Activated B cell treated with CpG ODN at 0.5 μM for 24 hours (primary cell): Measurements from ENCODE around the gene KIF1C. TPM values are rescaled to one million over a fixed set of nuclear protein-coding genes. Genes with fewer than 3 reads are reported as not detected.

Experiments
- ATAC-seq: fragments of 200-7000 bp; cut with Tn5 transposase; one replicate; pipeline ENCODE4 v1.10.0; 2021; ENCODE audit warnings: low read depth, mild to moderate bottlenecking, moderate library complexity
- CTCF ChIA-PET: fragments of 350-600 bp; sonication (Branson Sonifier 250); formaldehyde crosslinking; loops from one replicate; lab custom pipeline; 2021; ENCODE audit warnings: antibody characterized with exemption; lab: Charles Lee
- POLR2A ChIA-PET: fragments of 350-600 bp; sonication (Branson Sonifier 250); formaldehyde crosslinking; loops from one replicate; lab custom pipeline; 2021; ENCODE audit warnings: antibody characterized with exemption; lab: Charles Lee
- DNase-seq: peaks from one replicate; pipeline ENCODE4 v3.0.0; 2022
- H3K27ac Mint-ChIP-seq: one replicate; pipeline ENCODE4 v1.8.0; 2020; ENCODE audit warnings: mixed read lengths
- H3K27me3 Mint-ChIP-seq: one replicate; pipeline ENCODE4 v1.8.0; 2021; ENCODE audit warnings: mixed read lengths
- H3K36me3 Mint-ChIP-seq: one replicate; pipeline ENCODE4 v1.8.0; 2021; ENCODE audit warnings: low read depth, mixed read lengths
- H3K4me1 Mint-ChIP-seq: one replicate; pipeline ENCODE4 v1.8.0; 2021; ENCODE audit warnings: mixed read lengths
- H3K4me3 Mint-ChIP-seq: one replicate; pipeline ENCODE4 v1.8.0; 2020; ENCODE audit warnings: mild to moderate bottlenecking, mixed read lengths
- H3K9me3 Mint-ChIP-seq: one replicate; pipeline ENCODE4 v1.8.0; 2020; ENCODE audit warnings: mixed read lengths
- CTCF ChIP-seq: fragments of 200-600 bp; IDR thresholded peaks from one replicate; pipeline ENCODE4 v1.8.0; 2022; ENCODE audit warnings: antibody characterized with exemption, mild to moderate bottlenecking
- intact Hi-C: fragments of 100-400 bp; cut with micrococcal nuclease; formaldehyde crosslinking; loops from one replicate; pipeline ENCODE4 v1.15.1; 2024
- total RNA-seq: library from RNA; stranded (reverse); gene quantifications from 2 replicates; pipeline ENCODE4 v1.2.3, GENCODE V29; 2022

The KIF1C gene
- total RNA-seq, 1 donor from 2014 or later = 62.6 TPM

GRCh38 chr17:4950075-4950745, 47.5 kb upstream of the KIF1C start:
- intact Hi-C loops = no loop called here
- peaks cover 25% of the 10 kb centered on the region for H3K36me3 Mint-ChIP-seq
- no peak for TF ChIP-seq CTCF
- ChIA-PET POLR2A (interaction anchor here (0.6 to 12.1 kb wide), 9 partner anchors 8 to 264 kb away, joined by 3 to 391 read pairs (median 4); partner anchors contain the start of genes CAMTA2, INCA1, KIF1C and RNF167), CTCF (interaction anchor here (2.0 kb wide), 1 partner anchor 37 kb away, joined by 6 read pairs; the partner anchor contains the start of gene CAMTA2)
- DNase-seq (no peak), ATAC-seq (peak; percentile 8)
- no peaks in the 10 kb centered on the region for H3K9me3 Mint-ChIP-seq
- H3K27me3 Mint-ChIP-seq = peaks cover 2% of the 10 kb centered on the region
- H3K4me3 Mint-ChIP-seq = peak overlapping the region; percentile 81
- H3K4me1 Mint-ChIP-seq = peaks cover 31% of the 10 kb centered on the region
- H3K27ac Mint-ChIP-seq = peak overlapping the region; percentile 86

- Mint-ChIP-seq H3K4me3 (peak within 1 kb of the TSS; percentile 81), H3K36me3 (peaks cover 20% of the 10 kb centered on the region), H3K27ac (peak within 1 kb of the TSS; percentile 86), H3K4me1 (peaks cover 26% of the 10 kb centered on the region), H3K9me3 (no peaks in the 10 kb centered on the region), H3K27me3 (peaks cover 2% of the 10 kb centered on the region)
- ChIA-PET CTCF (interaction anchor here (2.0 kb wide), 1 partner anchor 37 kb away, joined by 6 read pairs; the partner anchor contains the start of gene CAMTA2), POLR2A (interaction anchor here (0.7 to 12.1 kb wide), 7 partner anchors 9 to 127 kb away, joined by 3 to 391 read pairs (median 4); partner anchors contain the start of genes CAMTA2, INCA1, KIF1C and RNF167)
- intact Hi-C loops = no loop called here
- DNase-seq = no peak
- no peak for TF ChIP-seq CTCF
- ATAC-seq = no peak
These were observed 47.0 kb upstream of the KIF1C start, which contains the start of gene ENO3 for GRCh38 chr17:4950746-4951204. ENO3 (plus strand) TSS chr17:4951119; CDS start chr17:4951830, 711 bp downstream.

- intact Hi-C loops = no loop called here
- H3K27ac Mint-ChIP-seq = peak overlapping the region; percentile 86
- ChIA-PET POLR2A (interaction anchor here (0.5 to 12.1 kb wide), 4 partner anchors 9 to 19 kb away, joined by 3 to 391 read pairs (median 55); partner anchors contain the start of genes GP1BA, RNF167, SLC25A11 and SPAG7), CTCF (interaction anchor here (1.0 to 2.0 kb wide), 4 partner anchors 29 to 385 kb away, joined by 3 to 6 read pairs (median 3); partner anchors contain the start of gene CAMTA2)
- no peaks in the 10 kb centered on the region for H3K9me3 Mint-ChIP-seq
- DNase-seq (no peak), ATAC-seq (no peak)
- peaks cover 13% of the 10 kb centered on the region for H3K36me3 Mint-ChIP-seq
- H3K4me3 Mint-ChIP-seq = no peak overlapping the region
- H3K4me1 Mint-ChIP-seq = peaks cover 19% of the 10 kb centered on the region
- peaks cover 2% of the 10 kb centered on the region for H3K27me3 Mint-ChIP-seq
- no peak for TF ChIP-seq CTCF
These were observed 46.3 kb upstream of the KIF1C start for GRCh38 chr17:4951486-4951885.

- H3K27ac Mint-ChIP-seq = no peak overlapping the region
- H3K4me3 Mint-ChIP-seq = no peak overlapping the region
- H3K9me3 Mint-ChIP-seq = no peaks in the 10 kb centered on the region
- H3K36me3 Mint-ChIP-seq = peaks cover 9% of the 10 kb centered on the region
- CTCF ChIA-PET = no interaction called here
- peaks cover 14% of the 10 kb centered on the region for H3K4me1 Mint-ChIP-seq
- no peak for TF ChIP-seq CTCF
- DNase-seq (no peak), ATAC-seq (no peak)
- H3K27me3 Mint-ChIP-seq = peaks cover 2% of the 10 kb centered on the region
- POLR2A ChIA-PET = interaction anchor here (0.7 to 12.1 kb wide), 3 partner anchors 13 to 64 kb away, joined by 3 to 391 read pairs (median 9); partner anchors contain the start of genes RNF167, SLC25A11 and SPAG7
- intact Hi-C loops = no loop called here
These were observed 44.2 kb upstream of the KIF1C start for GRCh38 chr17:4953451-4953961.
